ENCODE data around the gene SLK. TPM values are rescaled to one million over a fixed set of nuclear protein-coding genes. Genes with fewer than 3 reads are reported as not detected.

The SLK gene
- total and polyA plus RNA-seq, 2 of the 4 experiments (the other 2 are of a cell fraction), result 8.1 to 21.5 TPM

GRCh38 chr10:103917302-103918052, 49.5 kb upstream of the SLK start:
- Histone ChIP-seq H3K36me3 (ENCODE audit: control insufficient read depth, insufficient read depth, low read length) (no peaks in the 10 kb centered on the region), H3K9ac (ENCODE audit: low read depth, low read length) (peak overlapping the region; percentile 94), H4K91ac (ENCODE audit: insufficient read depth, low read depth, low read length) (peak overlapping the region; percentile 78), H4K5ac (ENCODE audit: low read depth, low read length) (peak overlapping the region; percentile 90), H2BK5ac (ENCODE audit: low read depth, low read length, poor library complexity, severe bottlenecking) (peak overlapping the region; percentile 82), H2AK9ac (replicated peaks; ENCODE audit: low read depth, low read length, poor library complexity) (peak overlapping the region; percentile 95), H3K9me3 (ENCODE audit: control insufficient read depth, insufficient read depth, low read length) (no peaks in the 10 kb centered on the region), H2BK20ac (ENCODE audit: low read depth, low read length) (peak overlapping the region; percentile 2; the same call in 1 of the 2 replicates), H3K4me1 (ENCODE audit: control insufficient read depth, insufficient read depth, low read length) (peaks cover 6% of the 10 kb centered on the region), H3K4ac (ENCODE audit: low read depth, low read length) (peak overlapping the region; percentile 92), H2AK5ac (ENCODE audit: low read depth, low read length) (peak overlapping the region; percentile 86), H2BK120ac (ENCODE audit: low read depth, low read length) (peak overlapping the region; percentile 22), H4K20me1 (ENCODE audit: insufficient read depth, low read length) (no peaks in the 10 kb centered on the region), H3K27ac (ENCODE audit: insufficient read depth, low read length) (peak overlapping the region; percentile 96), H3K9me1 (ENCODE audit: insufficient read depth, low read length) (0 out of 2 replicates have a peak, but pooled peaks cover 4% of the 10 kb centered on the region), H3K23ac (ENCODE audit: low read depth, low read length) (peak overlapping the region; percentile 73), H2BK15ac (ENCODE audit: low read depth, low read length) (peak overlapping the region; percentile 6; the same call in 2 of the 3 replicates), H4K8ac (ENCODE audit: low read depth in 2 of 2, low read length in 2 of 2) (peak overlapping the region; percentile 91 to 92), H3K56ac (ENCODE audit: extremely low read depth, insufficient read depth, low read length) (peak overlapping the region; percentile 95), H3K4me3 (ENCODE audit: insufficient read depth, low read depth, low read length) (peak overlapping the region; percentile 88), H3K4me2 (ENCODE audit: low read depth, low read length) (peak overlapping the region; percentile 87), H3K14ac (replicated peaks; ENCODE audit: low read depth, low read length) (peak overlapping the region; percentile 80), H3K27me3 (ENCODE audit: control insufficient read depth, insufficient read depth, low read length) (no peaks in the 10 kb centered on the region), H2AFZ (replicated peaks; ENCODE audit: low read length, poor library complexity) (peak overlapping the region; percentile 93), H3K79me1 (ENCODE audit: low read depth in 1 of 2, low read length in 2 of 2) (peaks cover 19 to 26% of the 10 kb centered on the region in 2 experiments), H3K18ac (ENCODE audit: low read depth, low read length) (peak overlapping the region; percentile 75)
- TF ChIP-seq CHD1 (IDR thresholded peaks at IDR 0.05; ENCODE audit: low read depth, low read length) (no peak), MXI1 (IDR thresholded peaks at IDR 0.05; ENCODE audit: borderline replicate concordance, low read depth, low read length) (peak; percentile 86; the same call in 1 of the 2 replicates), BHLHE40 (IDR thresholded peaks at IDR 0.05; ENCODE audit: low read depth, low read length) (peak; percentile 81; the same call in 1 of the 2 replicates), RFX5 (IDR thresholded peaks at IDR 0.05; ENCODE audit: low read depth, low read length) (no peak), FOS (IDR thresholded peaks at IDR 0.05; ENCODE audit: low read depth, low read length) (no peak)
- TF ChIP-seq, protein P1, sequence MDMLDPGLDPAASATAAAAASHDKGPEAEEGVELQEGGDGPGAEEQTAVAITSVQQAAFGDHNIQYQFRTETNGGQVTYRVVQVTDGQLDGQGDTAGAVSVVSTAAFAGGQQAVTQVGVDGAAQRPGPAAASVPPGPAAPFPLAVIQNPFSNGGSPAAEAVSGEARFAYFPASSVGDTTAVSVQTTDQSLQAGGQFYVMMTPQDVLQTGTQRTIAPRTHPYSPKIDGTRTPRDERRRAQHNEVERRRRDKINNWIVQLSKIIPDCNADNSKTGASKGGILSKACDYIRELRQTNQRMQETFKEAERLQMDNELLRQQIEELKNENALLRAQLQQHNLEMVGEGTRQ (IDR thresholded peaks at IDR 0.05; ENCODE audit: low read depth, low read length), result 0 out of 2 replicates have a peak, but pooled peaks have one; percentile 15
- 0% methylated on average over 10 of the region's 29 CpGs; no CpG with 5 or more reads in 1 of the 2 experiments for WGBS, 2 experiments (ENCODE audit: extremely low coverage in 2 of 2, insufficient read length in 1 of 2)
- no TSS peak for BruUV-seq (replicated peaks)
- intact Hi-C loops (cut with micrococcal nuclease), result loop anchor here (5.0 kb wide), 1 partner anchor 50 kb away; the partner anchor contains the start of gene SLK
- ChIA-PET CTCF (interaction anchor here (0.6 kb wide), 1 partner anchor 124 kb away, joined by 10 read pairs; no protein-coding TSS in a partner anchor), POLR2A (ENCODE audit: unreplicated experiment) (interaction anchor here (0.6 kb wide), 1 partner anchor 1313 kb away, joined by 3 read pairs; no protein-coding TSS in a partner anchor)
- peak; percentile 46 for DNase-seq
- in situ Hi-C loops (cut with MboI; ENCODE audit: low sequenced_read_pairs), result no loop called here
- ATAC-seq (ENCODE audit: low read depth), result peak; percentile 42
- dilution Hi-C loops (cut with HindIII; ENCODE audit: low sequenced_read_pairs, unreplicated experiment), result no loop called here

Data from IMR-90 (cell line).